Measurements from ENCODE around the gene HPCAL1.

- TF ChIP-seq EZH2 (IDR thresholded peaks at IDR 0.05; ENCODE audit: low read length, unreplicated experiment) (no peak), CTCF (conservative IDR thresholded peaks at IDR 0.05; ENCODE audit: low read depth, low read length) (no peak)
Measured at GRCh38 chr2:10276481-10277292, 26.0 kb upstream of the HPCAL1 start.
